Measurements from ENCODE around the gene C1orf141. TPM values are rescaled to one million over a fixed set of nuclear protein-coding genes. Genes with fewer than 3 reads are reported as not detected.

The C1orf141 gene
- total and polyA plus RNA-seq, 2 of the 8 experiments (the other 6 are each of a cell fraction or from before 2014, with no cell fraction given), result not detected

DNA sequence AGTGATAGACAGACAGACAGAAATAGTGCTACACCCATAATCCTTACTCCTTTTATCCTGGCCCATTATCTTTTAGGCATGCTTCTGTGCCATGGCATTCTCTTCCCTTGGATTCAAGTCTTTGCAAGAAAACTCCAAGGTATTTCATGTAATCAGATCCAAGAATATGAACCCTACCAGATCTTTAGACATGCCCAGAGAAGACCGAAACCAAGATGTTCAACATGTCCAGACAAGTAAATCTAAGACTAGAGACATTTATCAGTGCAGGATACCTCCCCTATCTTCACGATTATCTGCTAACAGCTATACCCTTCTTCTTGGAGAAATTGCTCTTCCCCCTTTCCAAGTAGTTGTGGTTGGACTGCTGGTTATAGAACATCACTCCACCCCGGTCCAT is 11.8 kb upstream of the C1orf141 start:
- H3K4me2 ChIP-seq (ENCODE audit: insufficient read depth in 1 of 2, low read depth in 2 of 2, low read length in 2 of 2), result no peak overlapping the region
- no peak for FAIRE-seq
- 100% methylated on average over 3 of the region's 3 CpGs; no CpG with 5 or more reads in 1 of the 2 experiments for WGBS, 2 experiments (ENCODE audit: extremely low coverage in 1 of 2, insufficient coverage in 1 of 2, insufficient read length in 1 of 2, insufficient replicate concordance in 2 of 2, low coverage in 1 of 2, low lambda C conversion rate in 2 of 2, missing lambda C conversion rate in 1 of 2)

More for the DNA sequence above, 11.8 kb upstream of the C1orf141 start:
- H4K20me1 ChIP-seq (replicated peaks in 1 of 2; ENCODE audit: control insufficient read depth in 1 of 2, insufficient read depth in 2 of 2, low read length in 2 of 2), result no peaks in the 10 kb centered on the region
- H3K27me3 ChIP-seq (replicated peaks in 1 of 4; ENCODE audit: control insufficient read depth in 3 of 4, extremely low read depth in 1 of 4, insufficient read depth in 3 of 4, low read length in 3 of 4), result no peaks in the 10 kb centered on the region
- H3K56ac ChIP-seq (replicated peaks; ENCODE audit: insufficient read length, low read depth, low read length), result no peak overlapping the region
- no peak overlapping the region for H2BK120ac ChIP-seq (replicated peaks; ENCODE audit: low read depth, low read length)
- no peak overlapping the region for H3K4ac ChIP-seq (replicated peaks; ENCODE audit: insufficient read length, low read depth, low read length)
- no peak overlapping the region for H3K9ac ChIP-seq (replicated peaks in 1 of 4; ENCODE audit: extremely low read depth in 1 of 4, low read depth in 3 of 4, low read length in 3 of 4)
- ChIA-PET POLR2A (ENCODE audit: partially characterized antibody) (no interaction called here), CTCF (ENCODE audit: partially characterized antibody) (interaction anchor here (0.9 to 3.6 kb wide), 5 partner anchors 9 to 150 kb away, joined by 3 to 30 read pairs (median 5); partner anchors contain the start of gene C1orf141)
- H2BK20ac ChIP-seq (ENCODE audit: low read length), result no peak overlapping the region
- H2BK15ac ChIP-seq (ENCODE audit: low read length), result no peak overlapping the region
- 0 out of 7 replicates have a peak, but pooled peaks cover 0 to 4% (median 0%) of the 10 kb centered on the region in 4 experiments for H3K4me1 ChIP-seq (replicated peaks in 1 of 4; ENCODE audit: control insufficient read depth in 3 of 4, insufficient read depth in 4 of 4, low read length in 3 of 4)
- H3K23ac ChIP-seq (ENCODE audit: insufficient read length), result no peak overlapping the region
- no peaks in the 10 kb centered on the region for H3K9me3 ChIP-seq (ENCODE audit: insufficient read depth in 2 of 2, low read depth in 1 of 2, low read length in 1 of 2)
- H3K4me3 ChIP-seq (ENCODE audit: extremely low read depth in 1 of 4, insufficient read depth in 2 of 4, low read depth in 3 of 4, low read length in 4 of 4), result no peak overlapping the region
- H2AFZ ChIP-seq (ENCODE audit: low read length), result no peak overlapping the region
- no peak overlapping the region for H3K18ac ChIP-seq (ENCODE audit: extremely low read depth, low read length)
- H3K14ac ChIP-seq (ENCODE audit: insufficient read length), result no peak overlapping the region
- H4K91ac ChIP-seq (replicated peaks; ENCODE audit: insufficient read length, low read length), result no peak overlapping the region
- no peak overlapping the region for H4K5ac ChIP-seq (ENCODE audit: insufficient read length, low read depth, low read length)
- no peak overlapping the region for H4K8ac ChIP-seq (ENCODE audit: extremely low read depth, insufficient read depth, low read length)
- H2AK5ac ChIP-seq (ENCODE audit: low read depth, low read length), result no peak overlapping the region
- no peaks in the 10 kb centered on the region for H3K79me1 ChIP-seq (ENCODE audit: low read depth, low read length)
- H2BK12ac ChIP-seq (ENCODE audit: low read depth, low read length), result no peak overlapping the region
- no peak overlapping the region for H2BK5ac ChIP-seq (ENCODE audit: low read depth, low read length)
- H3K27ac ChIP-seq (ENCODE audit: low read depth, low read length), result no peak overlapping the region
- DNase-seq (ENCODE audit: low read depth in 1 of 2, low spot score in 2 of 2), result no peak
- no peaks in the 10 kb centered on the region for H3K36me3 ChIP-seq (ENCODE audit: control insufficient read depth in 2 of 4, insufficient read depth in 4 of 4, low read length in 3 of 4)
- no peaks in the 10 kb centered on the region for H3K79me2 ChIP-seq (ENCODE audit: control insufficient read depth in 1 of 2, insufficient read depth in 2 of 2, low read length in 2 of 2)
- no peak for TF ChIP-seq TAF7 (optimal IDR thresholded peaks at IDR 0.05; ENCODE audit: borderline replicate concordance, low read depth, low read length)
- no peak for TF ChIP-seq SRF (IDR thresholded peaks at IDR 0.05; ENCODE audit: low read depth, low read length)
- TF ChIP-seq SIX5 (IDR thresholded peaks at IDR 0.05; ENCODE audit: low read depth, low read length), result no peak
- TF ChIP-seq NANOG (IDR thresholded peaks at IDR 0.05; ENCODE audit: insufficient read depth, low read depth, low read length, poor library complexity, severe bottlenecking), result no peak
- no peak for TF ChIP-seq MAFK (IDR thresholded peaks at IDR 0.05; ENCODE audit: low read depth, low read length)
- no peak for TF ChIP-seq POLR2A (IDR thresholded peaks at IDR 0.05; ENCODE audit: control extremely low read depth in 1 of 2, low read depth in 2 of 2, low read length in 2 of 2)
- TF ChIP-seq KDM1A (IDR thresholded peaks at IDR 0.05; ENCODE audit: borderline replicate concordance, low read length), result no peak
- no peak for TF ChIP-seq RXRA (IDR thresholded peaks at IDR 0.05; ENCODE audit: insufficient read depth, low read depth, low read length)
- no peaks in the 10 kb centered on the region for H3K23me2 ChIP-seq (ENCODE audit: low read depth, low read length)

All from H1 (cell line).